Suppressor macrophage treated with lipopolysaccharide for 1 hour (primary cell): ENCODE results near the gene SOX2.

Source experiments
- DNase-seq, 3 donors: peaks; one replicate each; pipeline ENCODE4 v3.0.0-alpha.2; 2020 to 2022

SOX2 gene

DNA sequence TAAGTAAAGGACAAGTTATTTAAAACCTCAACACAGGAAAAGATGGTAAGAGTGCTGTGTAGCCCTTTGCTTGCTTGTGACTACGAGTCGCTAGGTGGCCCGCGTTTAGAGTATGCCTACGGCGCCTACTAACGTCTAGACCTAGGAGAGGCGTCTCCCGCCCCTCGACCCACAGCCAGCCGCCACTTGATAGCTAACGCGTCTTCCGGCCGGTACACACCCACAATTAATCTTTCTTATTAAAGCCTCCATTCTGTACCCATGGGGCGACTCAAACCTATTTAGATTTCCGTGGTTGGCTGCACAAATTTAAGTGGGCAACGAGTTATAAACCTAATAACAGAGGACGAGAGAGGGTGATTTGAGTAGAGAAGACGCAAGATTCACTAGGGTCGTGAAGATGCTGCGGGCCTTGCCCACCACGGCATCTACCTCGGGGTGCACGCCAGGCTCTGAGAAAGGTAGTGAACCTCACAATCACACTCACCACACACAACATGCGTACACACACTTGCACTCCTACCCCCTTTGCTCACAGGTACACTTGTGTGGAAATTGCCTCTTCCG, 12.0 kb downstream of the SOX2 start:
- DNase-seq = no peak

DNA sequence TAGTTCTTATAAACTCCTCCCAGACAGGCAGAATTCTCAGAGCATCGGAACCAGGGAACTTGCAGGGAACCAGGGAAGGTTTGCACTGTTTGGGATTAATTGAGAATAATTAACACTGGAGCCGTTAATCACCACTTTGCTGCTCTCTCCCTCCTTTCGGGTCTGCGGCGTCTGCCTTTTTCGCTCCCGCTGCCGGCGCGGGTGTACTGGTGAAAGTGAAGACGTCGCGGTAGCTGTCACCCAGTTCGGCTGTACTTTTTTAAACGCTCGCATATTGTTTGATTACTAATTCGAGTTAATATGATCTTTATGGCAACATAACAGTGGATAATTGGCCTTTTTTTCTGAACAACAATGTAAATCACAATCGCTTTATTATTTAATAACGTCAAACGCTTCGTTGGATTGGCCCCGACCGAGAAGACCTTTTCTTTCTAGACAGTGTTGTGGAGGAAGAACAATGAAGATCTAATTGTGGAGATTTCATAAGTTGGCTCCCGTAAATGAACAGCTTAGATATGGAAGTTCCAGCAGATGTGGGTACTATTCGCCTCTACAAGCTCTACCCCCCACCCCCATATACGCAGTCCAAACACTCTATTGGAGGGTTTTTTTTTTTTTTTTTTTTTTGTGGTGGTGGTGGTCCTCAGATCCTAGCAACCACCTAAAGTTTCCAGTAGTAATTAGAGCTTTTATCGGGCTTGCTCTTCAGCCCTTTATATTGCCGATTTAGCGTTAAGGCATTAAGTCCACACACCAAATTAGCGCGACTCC, 12.7 kb downstream of the SOX2 start:
- DNase-seq = no peak

DNA sequence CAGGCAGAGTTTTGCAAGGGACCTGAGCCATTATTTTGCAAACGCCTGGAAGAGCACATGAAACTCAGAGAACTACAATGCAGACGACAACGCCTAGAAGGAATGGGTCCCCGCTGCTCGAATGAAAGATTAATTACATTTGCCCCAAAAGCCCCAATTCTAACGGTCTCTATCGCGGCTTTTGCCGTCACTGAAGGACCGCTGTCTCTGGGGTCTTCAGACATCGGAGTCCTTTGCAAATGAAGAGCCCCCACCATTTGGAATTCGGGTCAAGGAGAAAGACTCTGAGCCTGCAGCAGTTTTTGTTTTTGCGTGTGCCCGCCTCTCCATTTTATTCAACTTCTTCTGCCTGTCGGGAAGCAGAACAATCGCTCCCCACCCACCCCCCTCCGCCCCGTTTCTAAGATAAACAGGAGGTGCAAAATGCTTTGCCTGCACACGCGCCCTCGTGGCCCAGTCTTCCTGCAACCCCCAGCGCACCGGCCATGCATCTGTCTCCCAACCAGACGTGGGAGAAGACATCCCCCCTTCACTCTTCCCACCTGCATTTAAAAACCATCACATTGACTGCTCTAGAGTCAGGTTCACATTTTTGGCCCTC, 13.5 kb downstream of the SOX2 start:
- DNase-seq = no peak

DNA sequence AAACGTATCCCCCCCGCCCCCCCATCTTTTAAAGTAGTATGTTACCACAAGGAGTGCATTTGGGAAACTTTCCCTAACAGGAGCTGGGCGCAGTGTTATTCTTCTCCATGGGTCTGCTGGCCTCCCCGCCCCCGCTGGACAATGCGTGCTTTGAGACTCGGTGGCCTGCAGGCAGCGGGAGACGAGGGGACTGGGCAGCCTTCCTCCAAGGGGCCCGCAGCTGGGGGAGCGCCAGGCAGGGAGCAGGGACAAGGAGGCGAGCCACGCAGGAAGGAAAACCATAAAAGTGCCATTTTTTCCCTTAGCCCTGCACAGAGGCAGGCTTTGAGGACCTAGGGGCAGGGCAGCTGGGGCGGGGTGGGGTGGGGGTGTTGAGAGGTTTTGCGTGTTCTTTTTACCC, 14.1 kb downstream of the SOX2 start:
- DNase-seq = no peak

DNA sequence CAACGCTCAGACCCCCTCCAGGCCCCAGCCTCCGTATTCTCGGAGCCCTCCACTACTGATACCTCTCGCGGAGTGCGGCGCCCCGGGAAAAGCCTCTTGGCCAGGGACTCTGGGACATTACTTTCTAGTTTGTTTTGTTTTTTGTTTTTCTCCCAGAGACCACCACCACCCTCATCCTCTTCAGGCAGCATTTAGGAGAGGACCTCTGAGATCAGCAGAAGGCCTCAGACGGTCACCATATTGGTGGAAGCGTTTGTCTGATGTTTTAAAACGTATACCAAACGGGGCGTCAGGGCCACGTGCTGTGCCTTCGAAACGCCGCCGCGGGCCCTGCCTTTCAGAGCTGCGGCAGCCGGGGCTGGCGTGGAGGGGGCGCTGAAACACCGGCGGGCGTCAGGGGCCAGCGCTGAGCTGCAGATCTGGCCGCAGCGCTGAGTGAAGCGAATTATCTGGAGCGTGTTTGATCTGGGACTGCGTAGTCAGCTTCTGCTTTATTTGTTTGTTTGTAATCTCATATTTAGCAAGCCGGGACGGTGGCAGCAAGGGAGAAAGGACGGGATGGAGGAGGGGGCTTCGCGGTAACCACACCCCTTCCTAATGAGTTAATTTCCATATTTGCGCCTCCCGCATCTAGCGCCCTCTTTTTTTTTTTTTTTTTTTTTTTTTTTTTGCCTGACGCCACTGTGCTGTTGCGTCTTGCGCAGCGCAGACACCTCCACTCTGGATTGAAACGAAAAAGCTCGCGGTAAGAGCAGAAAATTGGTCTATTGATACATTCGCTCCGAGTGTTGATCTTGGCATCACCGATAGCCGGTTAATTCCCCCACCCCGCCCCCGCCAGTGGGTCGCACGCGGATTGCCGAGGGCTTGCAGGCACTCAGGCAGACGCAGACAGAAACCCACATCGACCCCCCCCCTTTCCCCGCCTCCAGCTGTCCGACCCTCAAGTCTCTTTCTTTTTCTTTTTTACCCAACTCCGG, 14.9 kb downstream of the SOX2 start:
- DNase-seq = no peak

DNA sequence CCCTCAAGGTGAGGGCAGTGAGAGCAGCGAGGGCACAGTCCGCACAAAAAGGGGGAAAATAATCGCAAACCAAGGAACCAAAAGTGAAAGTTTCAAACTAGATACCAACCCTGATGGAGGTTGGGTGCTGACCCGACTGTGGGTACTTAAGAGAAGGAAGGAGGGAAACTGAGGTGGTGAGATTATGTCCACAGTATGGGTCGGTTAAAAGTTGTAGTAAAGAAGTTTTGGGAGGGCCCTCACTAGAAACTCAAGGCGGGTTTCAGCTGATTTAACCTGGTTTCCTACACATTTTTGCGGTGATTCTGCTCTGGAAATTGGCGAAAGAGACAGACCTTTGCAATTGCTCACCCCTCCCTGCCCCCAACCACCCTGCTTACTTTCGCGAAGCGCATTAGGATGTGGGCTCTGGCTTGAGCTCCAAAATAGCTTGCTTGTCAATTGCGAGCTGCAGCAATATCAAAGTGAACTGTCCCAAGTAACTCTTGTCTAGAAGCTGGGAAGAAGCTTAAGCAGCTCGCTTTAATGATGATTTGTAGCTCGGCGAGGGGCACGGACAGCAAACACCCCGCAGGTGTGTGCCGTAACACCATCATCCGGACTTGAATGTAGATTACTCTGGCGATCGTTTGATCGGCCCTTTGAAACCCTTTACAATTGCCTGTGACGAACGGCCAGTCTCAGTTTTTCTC, 15.8 kb downstream of the SOX2 start:
- DNase-seq = no peak

DNA sequence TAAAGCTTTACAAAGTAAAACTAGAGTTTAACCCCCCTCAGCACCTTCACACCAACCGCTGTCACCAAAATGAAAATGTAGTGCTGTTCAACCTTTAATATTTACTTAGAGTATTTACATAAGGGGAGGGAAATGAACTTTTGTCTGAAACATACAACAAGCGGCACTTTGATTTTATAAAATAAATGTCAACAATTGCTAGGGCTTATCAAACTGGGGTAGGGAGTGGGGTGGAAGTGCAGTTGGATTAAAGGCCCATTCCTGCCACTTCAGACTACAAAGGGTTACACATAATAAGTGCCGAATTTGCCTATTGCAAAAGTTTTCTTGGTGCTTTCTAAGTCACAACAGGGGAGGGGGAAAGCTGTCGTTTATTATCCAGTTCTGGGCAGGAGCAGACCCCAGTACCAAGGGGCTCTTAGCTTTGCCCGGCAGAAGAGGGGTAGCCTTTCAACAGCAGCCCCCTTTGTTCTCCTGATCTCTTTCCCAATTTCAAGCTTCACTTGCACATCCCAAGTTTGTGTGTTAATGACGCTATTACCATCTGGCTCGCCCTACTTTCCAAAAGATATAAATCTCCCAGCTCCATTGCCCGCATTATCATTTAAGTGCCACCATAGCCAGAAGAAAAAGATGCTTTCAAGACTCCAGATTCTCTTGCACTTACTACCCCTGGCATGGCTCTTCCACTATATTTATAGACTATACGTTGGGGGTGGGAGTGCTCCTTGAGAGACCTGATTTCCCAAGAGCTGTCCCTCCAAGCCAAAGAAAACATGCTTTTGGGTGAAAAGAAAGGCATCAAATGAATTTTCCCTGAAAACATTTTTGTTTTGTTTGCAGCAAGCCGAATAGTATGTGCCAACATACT, 17.0 kb downstream of the SOX2 start:
- DNase-seq = no peak

DNA sequence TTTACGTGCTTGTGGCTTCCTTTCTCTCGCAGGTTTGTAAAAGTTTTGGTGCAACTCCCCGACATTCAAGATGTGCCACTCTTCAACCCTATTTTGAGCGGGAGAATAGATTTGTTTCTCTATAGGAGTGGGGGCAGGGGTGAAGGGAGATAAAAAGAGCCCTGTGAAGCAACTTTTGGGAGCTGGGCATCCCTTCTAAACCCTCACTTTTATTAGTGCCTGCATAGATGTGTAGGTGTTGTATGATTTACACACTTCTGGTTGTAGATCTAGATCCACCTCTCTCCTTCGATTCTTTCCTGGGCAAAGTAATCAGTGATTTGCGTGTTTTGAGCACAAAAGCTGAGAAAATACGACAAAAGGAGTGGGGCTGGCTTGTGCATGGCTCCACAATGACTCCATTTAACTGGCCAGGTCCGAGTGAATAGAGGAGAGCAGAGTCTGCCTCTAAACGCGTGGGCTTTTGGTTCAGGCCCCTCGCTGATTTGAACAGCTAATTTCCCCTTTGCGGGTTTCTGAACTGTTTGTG, 17.7 kb downstream of the SOX2 start:
- no peak for DNase-seq

DNA sequence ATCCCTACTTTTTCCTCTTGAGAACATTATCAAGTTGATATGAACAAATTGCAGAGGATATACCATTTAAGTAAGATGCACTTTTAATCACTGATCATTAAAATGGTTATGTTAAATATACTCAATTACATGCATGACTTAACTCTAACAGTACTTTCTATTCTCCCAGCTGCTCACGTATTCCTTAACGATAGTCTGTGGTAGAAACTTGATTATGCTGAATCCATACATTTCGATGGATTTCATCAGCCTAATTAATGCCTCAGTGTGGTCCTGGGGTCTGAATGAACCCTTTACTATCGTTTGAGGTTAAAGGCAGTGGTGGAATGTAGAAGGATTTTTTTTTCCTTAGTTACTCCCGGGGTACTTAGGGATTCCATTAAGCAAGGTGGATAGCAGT, 18.6 kb downstream of the SOX2 start:
- no peak for DNase-seq

DNA sequence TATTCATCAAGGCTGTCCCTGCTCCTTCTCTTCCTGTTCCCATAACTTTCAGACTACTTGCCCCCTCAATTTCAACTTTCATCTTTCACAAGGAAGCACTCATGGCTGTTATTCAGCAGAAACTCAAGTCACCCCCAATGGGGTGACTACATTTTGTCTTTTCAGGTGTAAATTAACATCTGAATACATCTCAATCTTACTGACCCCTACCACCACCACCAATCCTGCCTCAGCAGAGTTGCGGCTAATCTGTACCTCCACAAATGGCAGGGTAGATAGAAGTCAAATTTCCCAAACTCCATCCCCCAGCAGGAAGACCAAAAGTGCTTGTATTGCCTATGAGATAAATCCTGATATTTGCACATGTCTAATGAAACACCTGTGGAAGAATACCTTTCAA, 19.2 kb downstream of the SOX2 start:
- no peak for DNase-seq

DNA sequence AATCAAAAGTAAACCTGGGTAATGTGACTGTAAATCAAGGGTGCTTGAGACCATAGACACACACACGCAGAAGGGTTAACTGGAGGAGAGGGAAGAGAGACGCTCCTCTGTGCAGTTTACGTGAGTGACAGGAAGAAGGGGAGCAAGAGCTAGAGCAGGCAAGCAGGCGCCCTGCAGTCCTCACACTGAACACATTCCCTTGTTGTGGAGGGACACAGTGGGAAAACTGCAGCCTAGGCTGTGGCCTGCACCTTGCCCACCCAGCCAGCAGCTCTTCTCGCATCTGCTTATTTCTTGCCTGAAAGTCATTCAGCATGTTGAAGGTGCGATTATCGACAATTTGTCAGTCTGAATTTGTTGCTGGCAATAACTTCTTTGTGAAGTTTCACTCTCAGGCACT, 24.2 kb downstream of the SOX2 start:
- DNase-seq = no peak

DNA sequence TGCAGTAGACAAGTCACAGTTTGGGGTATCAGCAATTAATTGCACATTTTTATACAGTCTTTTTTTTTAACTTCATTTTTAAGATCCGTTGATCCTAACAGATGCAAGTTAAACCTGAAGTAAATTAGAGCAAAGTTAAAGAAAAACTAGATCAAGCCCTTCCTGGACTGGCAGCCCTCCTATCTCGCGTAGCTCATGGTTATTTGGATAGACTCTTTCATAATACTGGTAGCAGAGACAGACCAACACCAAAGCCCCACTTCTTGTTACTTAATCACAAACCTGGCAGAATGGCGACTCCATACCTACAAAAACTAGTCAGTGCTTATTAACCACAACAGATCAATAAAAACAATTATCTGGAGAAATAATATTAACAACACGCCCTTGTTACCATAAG, 26.8 kb downstream of the SOX2 start:
- DNase-seq = no peak

DNA sequence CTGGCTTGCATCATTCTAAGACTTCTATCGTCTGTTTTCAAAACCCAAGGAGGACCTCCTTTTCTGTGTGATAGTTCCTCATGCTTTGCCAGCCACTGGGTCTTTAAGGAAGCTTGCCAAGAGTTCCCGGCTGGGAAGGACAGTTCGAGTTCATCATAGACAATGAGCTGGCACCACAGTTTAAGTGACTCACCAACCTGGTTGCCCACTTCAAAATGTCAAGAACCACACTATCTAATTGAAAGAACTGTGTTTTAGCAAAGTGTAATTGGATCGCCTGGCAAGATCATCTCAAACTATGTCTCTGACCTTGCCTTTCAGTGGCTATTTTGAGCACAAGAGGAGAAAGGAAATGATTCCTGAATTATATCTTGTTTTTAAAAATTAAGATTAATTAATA, 27.9 kb downstream of the SOX2 start:
- no peak for DNase-seq

DNA sequence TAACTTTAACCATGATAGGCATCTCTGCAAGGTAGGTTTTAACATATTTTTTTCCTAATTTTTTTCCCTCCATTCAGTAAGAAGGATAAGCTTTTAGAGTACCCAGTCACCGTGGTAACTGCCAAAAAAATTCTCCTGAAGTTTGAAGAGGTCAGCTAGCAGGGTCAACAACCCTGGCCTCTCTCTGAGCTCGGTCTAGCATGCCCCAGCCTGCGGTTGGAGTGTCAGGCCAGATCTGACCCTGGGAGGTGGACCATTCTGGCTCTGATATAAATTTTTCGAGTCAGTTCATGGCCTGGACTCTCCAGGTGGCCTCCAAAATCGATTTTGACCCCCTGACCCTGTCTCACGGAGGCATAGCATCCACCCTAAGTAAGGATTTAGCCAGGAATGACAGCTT, 29.7 kb downstream of the SOX2 start:
- no peak for DNase-seq

DNA sequence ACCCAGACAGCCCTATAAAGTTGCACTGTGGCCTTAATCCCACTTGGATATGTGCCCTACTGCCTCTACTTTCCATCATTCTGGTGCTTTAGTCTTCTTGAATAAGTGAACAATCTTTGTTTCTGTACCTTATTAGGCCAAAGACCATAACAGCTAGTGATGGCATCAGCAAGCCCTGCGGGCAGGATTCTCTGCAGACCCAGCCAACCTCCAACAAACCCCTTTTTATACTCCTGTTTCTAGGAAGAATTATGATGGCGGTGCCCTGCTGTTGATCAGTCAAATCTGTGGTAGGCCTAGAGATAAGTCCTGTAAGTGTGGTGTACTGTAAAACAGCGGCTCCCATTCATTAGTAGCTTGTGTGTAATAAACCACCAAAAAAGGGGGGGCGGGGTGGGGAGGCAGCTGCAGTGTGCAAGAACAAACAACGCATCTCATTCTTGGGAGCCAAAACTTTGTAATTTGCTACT, 40.5 kb downstream of the SOX2 start:
- DNase-seq = no peak

DNA sequence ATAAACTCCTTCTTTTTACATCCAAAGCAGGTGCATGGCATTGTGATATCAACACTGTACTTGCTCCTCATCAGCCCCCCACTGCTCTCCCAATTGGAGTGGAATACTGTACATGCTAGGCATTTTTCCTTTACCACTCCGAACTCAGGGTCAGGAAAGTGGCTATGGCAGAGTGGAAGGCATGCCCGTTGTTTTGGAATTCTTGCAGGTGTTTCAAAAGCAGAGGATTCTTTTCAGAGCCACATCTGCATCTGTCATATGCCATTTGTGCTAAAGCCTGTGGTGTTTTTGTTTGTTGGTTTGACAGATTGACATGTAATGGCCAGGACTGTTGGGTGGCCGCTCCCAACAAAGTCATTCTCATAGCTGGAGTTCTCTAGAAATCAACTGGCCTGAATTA, 41.7 kb downstream of the SOX2 start:
- DNase-seq = no peak

DNA sequence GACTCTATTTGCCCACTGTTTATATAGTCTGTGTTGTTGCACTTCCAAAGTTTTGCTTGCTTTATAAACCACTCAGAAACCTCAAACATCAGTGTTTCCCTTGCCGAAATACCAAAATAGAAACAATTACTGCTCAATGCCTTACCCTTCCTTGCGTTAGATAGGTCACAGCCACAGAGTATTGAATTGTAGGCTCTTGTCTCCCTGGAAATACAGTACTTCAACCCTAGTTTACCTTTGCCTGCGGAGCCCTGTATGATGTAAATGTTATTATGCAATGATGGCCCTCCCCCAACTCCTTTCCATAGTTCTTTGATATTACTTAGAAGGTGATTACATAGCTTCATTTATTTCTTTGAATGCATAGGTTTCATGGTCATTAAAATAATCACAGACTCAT, 44.2 kb downstream of the SOX2 start:
- DNase-seq = no peak

DNA sequence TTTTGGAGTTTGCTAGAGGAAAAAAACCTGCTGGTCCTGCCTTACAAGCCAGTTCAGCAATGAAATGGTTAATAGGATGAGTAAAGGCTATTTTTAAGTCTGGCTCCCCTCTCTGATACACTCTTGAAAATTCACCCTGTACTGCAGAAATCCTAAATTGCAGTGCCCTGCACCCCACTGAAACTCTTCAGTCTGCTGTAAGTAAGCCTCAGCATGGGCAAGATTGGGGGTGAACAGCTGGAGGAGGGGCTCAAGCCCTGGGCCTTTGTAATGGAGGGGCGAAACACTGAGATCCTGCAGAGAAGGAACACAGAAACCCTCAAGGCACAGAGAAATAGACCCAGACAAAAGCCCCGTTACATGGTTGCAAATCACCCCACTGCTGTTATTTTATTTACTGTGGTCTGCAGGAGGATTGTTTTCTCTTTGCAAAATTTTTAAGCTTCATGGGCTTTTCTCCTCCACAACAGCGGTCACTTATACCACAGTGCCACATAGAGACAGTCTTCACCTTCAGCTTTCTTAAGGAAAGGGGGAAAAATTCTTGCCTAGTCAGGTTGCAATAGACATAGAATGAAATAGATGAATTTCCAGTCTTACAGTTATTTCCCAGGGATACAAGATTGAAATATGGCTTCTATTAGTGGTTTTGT, 45.0 kb downstream of the SOX2 start:
- DNase-seq = no peak

DNA sequence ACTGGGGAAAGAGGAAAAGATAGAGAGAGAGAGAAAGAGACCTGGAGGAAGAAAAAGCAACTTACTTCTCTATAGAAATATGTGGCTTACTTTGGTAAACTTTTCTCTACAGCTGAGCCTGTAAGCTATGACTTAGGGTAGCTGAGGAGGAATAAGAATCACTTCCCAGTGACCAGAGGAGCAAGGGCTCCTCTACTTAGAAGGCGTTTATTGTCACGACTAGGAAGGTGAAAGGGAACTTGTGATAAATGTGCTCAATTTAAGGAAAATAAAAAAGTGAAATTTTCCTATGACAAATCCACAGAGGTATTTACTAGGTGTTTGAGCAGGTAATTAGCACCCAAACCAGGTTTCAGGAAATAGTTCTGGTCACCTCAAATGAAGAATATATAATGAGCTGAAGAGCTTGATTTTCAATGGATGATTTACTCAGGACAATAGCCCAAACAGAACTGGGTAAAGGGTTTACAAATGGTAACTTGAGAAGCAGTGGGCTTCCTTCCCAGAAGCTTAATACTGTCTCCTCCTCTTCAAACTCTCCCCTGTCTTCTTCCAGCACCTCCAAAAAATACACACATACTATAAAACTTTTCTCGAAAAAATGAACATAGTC, 46.1 kb downstream of the SOX2 start:
- DNase-seq = no peak

DNA sequence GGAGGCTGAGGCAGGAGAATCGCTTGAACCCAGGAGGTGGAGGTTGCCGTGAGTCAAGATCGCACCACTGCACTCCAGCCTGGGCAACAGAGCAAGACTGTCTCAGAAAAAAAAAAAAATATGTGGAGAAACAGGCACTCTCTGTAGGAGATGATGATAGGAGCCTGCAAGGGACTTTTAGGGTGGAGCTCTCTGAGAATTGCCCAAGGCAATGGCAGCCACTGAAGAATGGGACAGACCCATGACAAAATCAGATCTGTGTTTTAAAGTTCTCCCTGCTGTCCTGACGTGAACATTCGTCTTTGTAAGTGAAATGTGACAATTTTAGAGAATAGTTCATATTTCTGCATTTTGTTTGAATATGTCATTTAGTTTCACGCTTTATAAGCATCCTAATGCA, 50.2 kb downstream of the SOX2 start:
- no peak for DNase-seq
